Hippocampal formation (tissue), 2 donors: ENCODE data around the gene STRAP.
"Not testable (repeated sequence)": the region's sequence is repeated elsewhere in the genome, so short reads cannot be mapped to it uniquely, and the experiment has no call there.

Experiments
- DNase-seq, 2 donors: peaks; one replicate each; lab custom pipeline; 2025; lab: John Stamatoyannopoulos, UW

The STRAP gene

DNA sequence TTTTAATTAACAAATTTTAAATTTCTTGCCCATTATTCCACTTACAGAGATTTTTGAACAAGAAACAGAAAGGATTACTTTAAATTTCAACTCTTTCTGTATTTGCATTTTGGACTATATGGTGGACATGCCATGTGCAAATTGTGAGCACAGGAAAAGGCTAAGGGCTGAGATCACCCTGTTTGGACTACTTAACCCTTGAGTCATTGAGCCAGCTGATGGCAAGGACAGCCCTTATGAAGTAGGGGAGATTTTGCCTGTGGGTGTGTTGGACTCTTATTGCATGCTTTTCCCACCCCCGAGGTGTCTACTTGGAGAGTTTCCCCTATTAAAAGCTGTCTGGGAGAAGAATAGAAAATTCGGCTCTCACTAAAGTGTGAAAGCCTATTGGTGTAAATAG is 46.2 kb downstream of the STRAP start:
- DNase-seq: no peak

DNA sequence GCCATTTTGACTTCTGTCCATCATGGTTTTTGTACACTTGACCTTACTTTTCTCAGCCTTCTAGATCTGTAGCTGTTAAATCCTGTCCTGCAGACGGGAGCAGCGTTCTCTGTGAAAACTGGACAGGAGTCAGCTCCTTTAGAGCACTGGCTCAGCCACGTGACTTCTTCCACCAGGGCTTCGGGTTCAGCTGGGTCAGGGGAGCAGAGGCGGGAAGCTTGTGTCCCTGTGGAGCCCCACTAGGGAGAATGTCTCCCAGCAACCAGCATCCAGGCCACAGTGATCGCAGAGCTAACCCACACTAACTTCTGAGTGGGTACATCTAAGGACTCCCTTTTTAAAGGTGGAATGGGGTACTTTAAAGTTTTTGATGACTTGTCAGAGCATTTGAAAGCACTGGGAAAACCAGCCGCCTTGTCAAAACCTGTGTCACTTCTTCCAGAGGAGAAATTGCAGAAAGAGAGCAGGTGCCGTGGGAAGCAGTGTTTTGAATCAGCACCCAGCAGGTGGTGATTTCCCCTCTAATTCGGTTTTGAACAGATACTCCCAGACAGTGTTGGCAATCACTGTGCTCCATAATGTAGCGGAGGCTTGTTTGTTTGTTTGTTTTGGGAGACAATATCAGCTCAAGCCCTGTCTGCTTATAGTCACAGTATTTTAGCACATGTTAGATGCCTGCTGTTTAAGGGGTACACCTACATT is 46.8 kb downstream of the STRAP start:
- DNase-seq: peak in 1 of 2 donors; percentile 2

DNA sequence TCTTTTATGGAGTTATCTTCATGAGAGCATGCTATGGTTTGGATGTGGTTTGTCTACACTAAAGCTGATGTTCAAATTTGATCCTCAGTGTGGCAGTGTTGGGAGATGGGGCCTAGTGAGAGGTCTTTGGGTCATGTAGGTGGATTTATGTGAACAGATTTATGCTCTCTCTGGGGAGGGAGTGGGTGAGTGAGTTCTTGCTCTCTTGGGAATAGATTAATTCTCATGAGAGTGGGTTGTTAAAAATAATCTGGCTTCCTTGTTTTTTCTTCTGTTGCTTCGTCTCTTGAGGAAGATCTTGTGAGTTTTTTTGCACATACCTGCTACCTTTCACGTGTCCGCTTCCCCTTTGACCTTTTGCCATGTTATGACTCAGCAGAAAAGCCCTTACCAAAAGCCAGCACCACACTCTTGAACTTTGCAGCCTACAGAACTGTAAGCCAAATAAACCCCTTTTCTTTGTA is 49.4 kb downstream of the STRAP start:
- no peak for DNase-seq

DNA sequence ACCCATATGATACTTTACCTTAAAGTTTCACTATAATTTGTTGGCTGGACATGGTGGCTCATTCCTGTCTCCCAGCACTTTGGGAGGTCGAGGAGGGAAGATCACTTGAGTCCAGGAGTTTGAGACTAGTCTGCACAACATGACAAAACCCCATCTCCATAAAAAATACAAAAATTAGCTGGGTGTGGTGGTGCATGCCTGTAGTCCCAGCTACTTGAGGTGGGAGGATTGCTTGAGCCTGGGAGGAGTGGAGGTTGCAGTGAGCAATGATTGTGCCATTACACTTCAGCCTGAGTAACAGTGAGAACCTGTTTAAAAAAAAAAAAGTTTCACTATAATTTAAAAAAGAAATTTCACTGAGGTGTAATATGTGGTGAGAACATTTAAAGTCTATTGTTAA is 50.1 kb downstream of the STRAP start:
- DNase-seq: no peak

DNA sequence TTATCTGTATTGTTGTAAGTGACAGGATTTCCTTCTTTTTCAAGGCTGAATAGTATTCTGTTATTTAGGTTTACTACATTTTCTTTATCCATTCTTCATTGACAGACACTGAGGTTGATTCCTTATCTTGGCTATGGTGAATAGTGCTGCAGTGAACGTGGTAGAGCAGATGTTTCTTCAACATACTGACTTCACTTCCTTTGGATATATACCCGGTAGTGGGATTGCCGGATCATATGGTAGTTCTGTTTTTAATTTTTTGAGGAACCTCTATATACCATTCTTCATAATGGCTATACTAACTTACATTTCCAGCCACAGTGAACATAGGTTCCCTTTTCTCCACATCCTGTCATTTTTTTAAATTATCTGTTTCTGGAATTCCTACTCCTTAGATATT is 50.8 kb downstream of the STRAP start:
- no peak for DNase-seq

DNA sequence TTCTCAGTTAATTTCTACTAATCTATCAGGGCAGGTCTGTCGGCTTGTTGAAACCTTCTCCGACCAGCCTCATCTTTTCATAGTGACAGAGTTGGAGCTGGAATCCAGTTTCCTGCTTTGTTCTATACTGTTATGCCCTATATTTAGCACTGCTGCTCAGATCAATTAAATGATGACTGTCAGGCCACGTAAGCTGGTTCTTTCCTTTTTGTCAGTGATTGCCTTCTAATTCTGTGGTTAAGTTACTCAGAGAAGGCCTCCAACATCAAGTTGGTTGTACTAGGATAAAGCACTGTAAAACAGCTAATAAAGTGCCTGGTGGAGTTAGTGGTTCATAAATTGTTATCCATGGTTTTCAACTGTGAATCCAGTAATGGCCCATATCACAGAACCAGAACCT is 51.6 kb downstream of the STRAP start:
- no peak for DNase-seq

DNA sequence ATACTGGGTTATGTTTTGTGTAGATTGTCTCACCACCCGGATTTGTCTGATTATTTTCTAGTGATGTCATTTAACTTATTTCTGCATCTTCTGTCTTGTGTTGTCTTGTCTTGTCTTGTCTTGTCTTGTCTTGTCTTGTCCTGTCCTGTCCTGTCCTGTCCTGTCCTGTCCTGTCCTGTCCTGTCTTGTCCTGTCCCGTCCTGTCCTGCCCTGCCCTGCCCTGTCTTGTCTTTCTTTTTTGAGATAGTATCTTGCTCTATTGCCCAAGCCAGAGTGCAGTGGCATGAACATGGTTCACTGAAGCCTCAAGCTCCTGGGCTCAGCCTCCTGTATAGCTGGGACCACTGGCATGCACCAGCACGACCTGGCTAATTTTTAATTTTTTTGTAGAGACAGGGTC is 54.6 kb downstream of the STRAP start:
- DNase-seq: no peak

DNA sequence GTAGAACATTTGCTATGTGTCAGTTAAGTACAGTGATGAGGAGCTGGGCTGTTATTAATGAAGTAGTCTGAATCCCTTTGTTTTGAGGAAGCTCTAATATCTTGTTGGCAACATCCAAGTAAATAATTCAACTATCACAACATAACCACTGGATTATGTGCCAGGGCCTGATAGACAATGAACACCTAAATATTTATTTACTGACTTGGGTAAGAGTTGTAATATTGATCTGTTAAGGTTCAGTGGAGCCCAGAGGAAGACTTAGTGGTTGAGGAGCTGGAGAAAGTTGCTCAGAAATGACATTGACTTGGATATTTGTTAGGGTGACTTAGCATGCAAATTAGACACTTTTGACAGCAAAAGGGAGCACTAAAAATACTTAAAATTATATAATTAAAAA is 55.7 kb downstream of the STRAP start:
- no peak for DNase-seq

DNA sequence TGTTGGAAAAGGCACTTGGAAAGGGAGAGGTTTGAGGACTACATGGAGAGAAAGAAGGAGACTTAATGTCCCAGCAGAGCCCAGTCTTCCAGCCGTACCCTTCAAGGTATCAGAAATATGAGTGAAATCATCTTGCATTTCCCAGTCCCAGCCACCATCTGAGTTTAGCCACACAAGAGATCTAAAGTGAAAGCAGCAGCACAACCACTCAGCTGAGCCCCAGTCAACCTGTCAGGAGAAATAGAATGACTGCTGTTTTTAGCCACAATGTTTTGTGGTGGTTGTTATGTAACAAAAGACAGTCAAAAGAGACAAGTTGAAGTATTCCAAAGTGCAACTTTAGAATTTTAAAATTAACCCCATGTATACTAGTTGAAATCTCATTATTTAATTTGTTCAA is 56.9 kb downstream of the STRAP start:
- no peak for DNase-seq

DNA sequence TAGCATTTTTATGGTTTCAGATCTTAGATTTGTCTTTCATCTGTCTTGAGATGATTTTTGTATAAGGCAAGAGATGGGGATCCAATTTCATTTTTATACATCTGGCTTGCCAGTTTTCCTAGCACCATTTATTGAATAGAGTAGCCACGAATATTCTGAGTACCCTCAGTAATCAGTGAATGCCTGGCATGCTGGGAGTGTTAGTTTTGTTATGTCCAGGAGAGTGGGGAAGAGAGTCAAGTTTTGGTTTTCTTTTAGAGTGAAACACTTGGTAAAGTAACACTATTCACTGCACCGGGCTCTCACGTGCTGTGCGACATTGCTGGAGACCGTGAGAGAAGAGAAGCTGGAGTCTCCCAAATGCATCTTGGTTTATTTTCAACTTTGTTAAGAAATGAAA is 60.3 kb downstream of the STRAP start:
- no peak for DNase-seq

DNA sequence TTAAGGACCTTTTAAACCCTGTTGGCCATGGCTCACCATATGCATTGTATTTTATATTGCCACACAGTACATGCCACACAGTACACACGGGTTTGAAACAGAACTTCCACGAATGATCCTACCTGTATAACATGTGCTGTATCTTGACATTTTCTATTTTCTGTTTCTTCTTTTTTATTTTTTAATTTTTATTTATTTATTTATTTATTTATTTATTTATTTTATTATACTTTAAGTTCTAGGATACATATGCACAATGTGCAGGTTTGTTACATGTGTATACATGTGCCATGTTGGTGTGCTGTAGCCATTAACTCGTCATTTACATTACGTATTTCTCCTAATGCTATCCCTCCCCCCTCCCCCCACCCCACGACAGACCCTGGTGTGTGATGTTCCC is 61.3 kb downstream of the STRAP start:
- not testable (repeated sequence) for DNase-seq

DNA sequence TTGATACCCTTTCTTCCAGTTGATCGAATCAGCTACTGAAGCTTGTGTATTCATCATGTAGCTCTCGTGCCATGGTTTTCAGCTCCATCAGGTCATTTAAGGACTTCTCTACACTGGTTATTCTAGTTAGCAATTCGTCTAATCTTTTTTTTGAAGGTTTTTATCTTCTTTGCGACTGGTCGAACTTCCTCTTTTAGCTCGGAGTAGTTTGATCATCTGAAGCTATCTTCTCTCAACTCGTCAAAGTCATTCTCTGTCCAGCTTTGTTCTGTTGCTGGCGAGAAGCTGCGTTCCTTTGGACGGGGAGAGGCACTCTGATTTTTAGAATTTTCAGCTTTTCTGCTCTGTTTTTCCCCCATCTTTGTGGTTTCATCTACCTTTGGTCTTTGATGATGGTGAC is 66.3 kb downstream of the STRAP start:
- DNase-seq: not testable (repeated sequence)
